GM19328 (cell line): Measurements from ENCODE around the gene BDKRB2.

Experiments
- ATAC-seq: cut with Tn5 transposase; IDR thresholded peaks from one replicate; pipeline ENCODE4 v1.9.1; 2021; ENCODE audit warnings: mild to moderate bottlenecking, moderate library complexity; ENCODE audit not compliant: unreplicated experiment

The BDKRB2 gene

DNA sequence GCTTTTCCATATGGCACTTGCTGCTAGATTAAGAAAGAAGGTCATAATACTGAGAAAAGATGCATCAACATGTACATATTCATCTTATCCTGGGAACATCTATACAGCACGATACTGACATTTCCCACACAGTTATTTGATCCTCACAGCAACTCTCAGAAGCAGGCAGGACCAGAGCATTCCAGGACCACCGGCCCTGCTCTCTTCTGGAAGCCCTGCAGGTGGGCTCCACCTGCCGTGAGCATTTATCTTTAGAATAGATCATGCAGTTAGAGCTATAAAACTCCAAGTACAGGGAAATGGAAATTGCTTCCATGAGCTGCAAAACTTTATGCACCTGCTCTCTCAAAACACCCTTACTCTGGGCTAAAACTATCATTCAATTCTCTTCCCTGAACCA is 45.8 kb downstream of the BDKRB2 start:
- ATAC-seq: no peak

DNA sequence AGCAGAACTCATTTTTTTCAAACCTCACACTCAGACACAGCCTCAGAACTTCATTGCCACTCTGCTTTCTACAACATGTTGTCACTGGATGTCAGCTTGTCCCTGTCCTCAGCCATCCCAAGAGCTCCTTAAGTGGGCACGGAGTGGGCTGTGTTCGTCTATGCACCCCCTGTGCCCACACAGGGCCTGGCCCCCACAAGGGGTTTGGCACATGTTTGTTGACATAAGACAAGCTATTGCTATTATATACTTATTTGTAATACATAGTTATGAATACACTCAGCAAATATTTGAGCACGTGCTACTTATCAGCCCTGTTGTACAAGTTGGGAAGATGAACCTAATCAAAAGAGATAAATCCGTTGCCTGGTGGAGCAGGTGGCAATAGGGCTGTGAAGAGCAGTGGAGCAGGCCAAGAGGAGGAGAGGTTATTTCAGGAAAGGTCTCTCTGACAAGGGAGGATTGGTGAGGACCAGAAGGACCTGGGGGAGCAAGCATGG is 47.1 kb downstream of the BDKRB2 start:
- no peak for ATAC-seq

DNA sequence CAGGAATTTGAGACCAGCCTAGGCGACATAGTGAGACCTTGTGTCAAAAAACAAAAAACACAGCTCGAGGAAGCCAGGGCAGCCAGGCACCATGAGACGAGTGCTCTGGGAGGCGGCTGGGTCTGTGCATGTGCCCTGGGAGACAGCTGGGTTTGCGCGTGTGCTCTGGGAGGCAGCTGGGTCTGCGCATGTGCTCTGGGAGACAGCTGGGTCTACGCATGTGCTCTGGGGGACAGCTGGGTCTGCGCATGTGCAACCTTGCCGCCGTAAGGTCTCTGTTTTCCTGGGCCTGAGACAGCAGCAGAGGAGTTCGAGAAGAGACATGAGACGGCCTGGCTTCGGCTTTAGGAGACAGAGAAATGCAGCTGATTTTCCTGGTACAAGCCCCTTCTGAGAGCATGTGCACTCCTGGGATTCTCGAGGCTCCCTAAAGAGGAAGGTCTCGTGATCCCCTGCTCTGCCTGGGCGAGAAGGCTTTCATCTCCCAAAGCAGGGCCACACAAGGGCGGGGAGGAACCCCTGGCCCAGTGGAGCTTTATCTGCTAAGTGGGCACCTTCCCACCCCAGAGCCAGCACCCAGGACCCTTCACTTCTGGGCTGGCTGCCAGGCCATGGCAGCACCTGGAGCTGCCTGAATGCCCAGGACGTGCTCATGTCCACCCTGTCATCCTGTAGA is 47.8 kb downstream of the BDKRB2 start:
- ATAC-seq: no peak

DNA sequence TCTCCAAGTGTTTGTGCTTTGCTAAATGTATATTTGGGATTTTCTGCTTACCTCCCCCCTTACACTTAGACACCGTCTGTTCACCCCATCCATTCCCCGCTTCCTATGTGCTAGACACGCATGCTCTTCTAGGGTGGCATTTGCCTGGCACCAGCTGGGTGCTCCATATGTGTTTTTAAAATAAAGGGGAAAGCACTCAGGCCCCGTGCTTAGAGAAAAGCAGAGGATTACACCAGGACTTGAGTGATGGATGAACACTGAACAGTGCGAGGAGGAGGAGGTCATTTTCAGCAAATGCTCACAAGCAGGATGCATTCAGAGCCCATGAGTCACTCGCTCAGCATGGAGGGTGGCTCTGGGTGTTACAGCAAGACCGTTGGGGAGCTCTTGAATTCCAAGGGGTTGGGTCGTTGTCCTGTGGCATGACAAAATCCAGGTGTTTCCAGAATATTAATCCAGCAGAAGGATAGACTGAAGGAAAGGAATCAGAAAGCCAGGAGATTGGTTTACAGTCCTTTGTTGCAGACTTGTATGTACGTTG is 48.4 kb downstream of the BDKRB2 start:
- ATAC-seq: no peak

DNA sequence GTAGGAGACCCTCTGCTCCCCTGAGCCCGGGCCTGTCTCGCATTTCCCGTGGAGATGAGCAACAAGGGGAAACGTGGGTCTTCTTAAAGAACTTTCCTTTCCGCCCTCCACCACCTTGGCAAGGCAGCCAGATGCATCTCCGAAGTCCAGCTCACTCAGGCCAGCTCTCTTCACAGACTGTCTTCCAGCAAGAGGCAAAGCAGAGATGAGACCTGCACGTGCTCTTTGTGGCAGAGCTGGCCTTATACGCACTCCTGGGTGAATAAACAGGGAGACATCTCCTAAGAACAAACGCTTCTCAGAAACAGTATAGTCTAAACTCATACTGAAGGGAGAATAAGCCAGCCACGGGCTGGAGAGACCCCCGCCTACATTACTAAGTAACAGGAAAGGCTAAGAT is 50.0 kb downstream of the BDKRB2 start:
- ATAC-seq: no peak

DNA sequence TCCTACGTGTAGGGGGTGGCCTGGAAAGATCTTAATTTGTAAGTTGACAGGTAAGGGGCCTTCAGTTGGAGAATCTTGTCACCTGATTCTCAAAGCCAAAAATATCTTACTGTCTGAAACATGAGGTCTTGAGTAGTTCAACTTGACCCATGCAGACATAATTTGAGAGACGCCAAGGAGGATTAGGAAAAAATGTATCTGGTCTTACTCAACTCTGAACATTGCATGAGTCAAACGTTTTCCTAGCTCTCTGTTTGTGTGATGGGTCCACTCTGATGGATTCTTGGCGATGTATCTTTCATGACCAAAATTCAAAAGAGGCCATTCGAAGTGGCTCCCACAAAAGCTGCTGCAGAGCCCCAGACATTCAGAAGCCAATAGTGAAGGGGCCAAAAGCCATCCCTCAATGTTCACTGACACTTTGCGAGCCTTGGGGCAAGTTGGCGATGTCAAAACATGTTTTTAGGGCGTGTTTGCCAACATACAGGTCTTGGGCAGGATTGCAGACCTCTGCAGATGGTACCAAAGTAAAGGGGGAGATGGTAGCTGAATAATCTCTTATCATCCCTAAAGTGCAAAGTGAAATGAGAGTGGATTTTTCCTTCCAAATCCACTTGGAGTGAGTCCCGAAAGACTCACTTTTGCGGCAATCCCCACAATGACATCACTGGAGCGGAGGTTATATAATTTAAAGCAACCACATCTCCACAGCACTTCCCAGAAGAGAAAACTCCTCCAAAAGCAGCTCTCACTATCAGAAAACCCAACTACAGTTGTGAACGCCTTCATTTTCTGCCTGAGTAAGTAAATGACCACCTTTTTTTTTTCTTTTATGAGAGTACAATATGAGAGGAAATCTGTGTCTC is 51.1 kb downstream of the BDKRB2 start, which contains the start of gene BDKRB1:
BDKRB1 (plus strand) TSS at position 710 of the 866 bp plus-strand sequence. CDS start 7,473 bp downstream, outside the sequence.
- no peak for ATAC-seq

DNA sequence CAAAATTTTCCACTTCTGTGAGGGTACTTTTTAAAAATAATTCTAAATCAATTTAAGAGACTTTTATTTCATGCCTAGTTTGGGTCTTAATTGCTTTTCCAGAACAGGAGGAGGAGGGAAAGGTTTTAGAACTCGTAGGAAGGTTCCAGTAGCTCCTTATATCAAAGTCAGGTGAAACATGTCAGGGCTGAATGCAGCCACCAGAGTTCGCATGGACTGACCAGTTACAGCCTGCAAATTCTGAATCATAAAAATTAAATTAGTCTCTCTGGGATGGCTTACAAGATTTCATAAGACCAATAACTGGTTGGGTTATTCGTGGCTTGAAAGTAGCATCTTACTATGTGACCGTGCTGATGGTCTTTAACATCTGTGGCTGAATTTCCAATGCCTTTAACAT is 51.8 kb downstream of the BDKRB2 start:
- no peak for ATAC-seq

DNA sequence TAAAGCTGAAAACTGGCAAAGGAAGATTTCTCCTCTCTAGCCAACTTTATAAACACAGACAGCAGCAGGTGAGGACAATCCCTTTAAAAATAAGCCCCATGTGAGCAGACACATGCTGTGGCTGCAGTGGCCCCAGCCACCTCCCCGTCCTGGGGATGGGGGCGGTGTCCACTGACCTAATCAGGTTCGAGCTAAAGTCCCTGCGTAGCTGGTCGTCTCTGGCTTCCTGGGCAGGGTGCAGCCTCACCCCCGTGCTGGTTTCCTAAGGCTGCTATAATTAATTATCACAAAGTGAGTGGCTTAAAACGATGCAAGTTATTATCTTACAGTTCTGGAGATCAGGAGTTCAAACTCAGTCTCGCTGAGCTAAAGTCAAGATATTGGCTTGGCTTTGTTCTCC is 52.4 kb downstream of the BDKRB2 start:
- no peak for ATAC-seq

DNA sequence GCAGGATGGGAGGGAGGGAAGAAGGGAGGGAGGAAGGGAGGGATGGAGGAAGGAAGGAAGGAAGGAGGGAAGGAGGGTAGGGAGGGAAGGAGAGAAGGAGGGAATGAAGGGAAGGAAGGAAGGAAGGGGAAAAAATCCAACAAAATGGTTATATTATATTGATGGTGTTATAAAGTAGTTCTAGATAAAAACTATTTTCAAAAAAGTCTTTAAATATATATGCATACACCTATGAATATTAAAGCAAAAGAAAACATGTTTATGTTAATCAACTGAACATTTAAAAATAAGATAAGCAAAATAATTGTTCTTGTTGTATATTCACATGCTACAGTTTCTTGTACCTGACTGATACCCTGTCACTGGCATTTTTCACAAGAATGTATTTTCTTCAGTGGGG is 53.3 kb downstream of the BDKRB2 start:
- ATAC-seq: no peak

DNA sequence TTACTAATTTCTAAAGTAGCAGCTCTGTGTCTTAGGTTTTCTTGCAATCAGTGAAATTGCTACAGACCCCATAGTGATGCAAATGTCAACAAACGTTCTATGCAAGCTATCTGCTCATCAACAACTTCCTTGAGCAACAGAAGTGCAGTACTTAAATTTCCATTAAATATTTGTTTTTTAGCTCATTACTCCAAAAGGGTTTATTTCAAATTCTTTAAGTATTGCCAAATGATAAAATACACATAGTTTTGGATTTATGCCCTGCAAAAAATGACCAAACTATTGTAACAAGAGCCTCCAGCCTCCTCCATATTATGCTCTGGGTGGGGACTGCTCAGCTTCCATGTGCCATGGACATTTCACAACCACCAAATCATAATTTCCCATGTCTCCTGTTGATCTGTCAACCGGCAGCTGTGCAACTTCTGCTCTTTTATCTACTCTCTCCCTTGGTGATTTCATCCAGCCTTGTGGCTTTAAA is 55.7 kb downstream of the BDKRB2 start:
- ATAC-seq: no peak

DNA sequence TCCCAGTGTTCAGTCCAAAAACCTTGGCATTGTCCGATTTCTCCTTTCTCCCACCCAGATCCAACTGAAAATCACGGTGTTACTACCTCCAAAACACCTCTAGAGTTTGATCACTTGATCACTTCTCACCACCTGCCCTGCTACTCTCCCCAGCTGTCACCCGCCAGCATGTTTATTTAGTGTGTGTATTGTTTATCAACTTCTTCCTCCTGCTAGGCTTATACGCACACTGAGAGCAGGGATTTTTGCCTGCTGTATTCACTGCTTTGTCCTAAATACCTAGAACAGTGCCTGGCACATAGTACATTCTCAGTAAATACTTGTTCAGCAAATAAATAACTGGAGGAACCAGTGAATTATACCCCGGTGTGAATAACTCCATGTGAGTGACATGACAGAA is 56.4 kb downstream of the BDKRB2 start:
- ATAC-seq: no peak

DNA sequence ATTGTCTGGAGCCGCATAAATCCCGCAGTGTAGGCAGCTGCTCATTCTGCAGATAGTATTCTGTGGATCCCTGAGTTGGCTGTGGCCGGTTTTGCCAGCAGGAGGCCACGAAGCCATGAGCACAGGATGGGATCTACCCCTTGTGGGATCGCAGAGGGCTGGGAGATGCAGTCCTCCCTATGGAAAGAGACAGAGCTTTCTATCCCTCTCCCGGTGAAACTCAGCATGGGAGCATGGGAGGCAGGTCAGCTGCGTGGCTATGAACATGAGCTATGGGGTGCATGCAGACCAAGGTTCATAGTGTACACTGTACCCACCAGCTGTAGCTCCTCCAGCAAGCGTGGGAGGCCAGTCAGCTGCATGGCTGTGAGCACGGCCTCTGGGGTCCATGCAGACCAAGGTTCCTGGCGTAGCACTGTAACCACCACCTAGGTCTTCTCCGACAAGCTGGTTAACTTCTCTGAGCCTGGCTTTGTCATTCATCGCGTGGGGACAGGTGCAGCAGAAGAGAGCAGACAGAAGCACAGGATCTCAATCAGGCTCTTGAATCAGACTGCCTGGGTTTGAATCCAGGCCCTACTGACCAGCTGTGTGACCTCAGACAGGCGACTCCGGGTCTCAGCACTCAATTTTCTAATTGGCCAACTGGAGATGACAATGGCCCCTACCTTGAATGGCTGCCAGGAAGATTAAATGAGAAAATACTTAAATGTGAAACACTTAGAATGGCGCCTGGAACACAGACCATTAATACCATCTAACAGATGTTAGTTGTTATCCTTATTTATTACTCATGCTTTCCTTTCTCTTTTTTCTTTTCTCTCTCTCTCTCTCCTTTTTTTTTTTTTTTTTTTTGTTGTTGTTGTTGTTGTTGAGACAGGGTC is 57.4 kb downstream of the BDKRB2 start:
- no peak for ATAC-seq

DNA sequence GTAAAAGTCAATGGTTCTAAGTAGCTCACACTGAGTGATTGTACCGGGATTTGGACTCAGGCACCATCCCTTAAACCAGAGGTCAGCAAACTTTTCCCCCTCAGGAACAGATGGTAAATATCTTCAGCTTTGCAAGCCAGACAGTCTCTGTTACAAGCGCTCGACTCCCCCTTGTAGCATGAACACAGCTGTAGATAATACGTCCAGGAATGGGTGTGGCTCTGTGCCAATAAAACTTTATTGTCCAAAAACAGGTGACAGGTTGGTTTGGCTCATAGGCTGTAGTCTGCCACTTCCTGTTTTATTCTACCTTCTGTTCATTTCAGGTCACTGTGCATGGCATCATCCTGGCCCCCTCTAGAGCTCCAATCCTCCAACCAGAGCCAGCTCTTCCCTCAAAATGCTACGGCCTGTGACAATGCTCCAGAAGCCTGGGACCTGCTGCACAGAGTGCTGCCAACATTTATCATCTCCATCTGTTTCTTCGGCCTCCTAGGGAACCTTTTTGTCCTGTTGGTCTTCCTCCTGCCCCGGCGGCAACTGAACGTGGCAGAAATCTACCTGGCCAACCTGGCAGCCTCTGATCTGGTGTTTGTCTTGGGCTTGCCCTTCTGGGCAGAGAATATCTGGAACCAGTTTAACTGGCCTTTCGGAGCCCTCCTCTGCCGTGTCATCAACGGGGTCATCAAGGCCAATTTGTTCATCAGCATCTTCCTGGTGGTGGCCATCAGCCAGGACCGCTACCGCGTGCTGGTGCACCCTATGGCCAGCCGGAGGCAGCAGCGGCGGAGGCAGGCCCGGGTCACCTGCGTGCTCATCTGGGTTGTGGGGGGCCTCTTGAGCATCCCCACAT is 58.9 kb downstream of the BDKRB2 start:
- ATAC-seq: no peak

DNA sequence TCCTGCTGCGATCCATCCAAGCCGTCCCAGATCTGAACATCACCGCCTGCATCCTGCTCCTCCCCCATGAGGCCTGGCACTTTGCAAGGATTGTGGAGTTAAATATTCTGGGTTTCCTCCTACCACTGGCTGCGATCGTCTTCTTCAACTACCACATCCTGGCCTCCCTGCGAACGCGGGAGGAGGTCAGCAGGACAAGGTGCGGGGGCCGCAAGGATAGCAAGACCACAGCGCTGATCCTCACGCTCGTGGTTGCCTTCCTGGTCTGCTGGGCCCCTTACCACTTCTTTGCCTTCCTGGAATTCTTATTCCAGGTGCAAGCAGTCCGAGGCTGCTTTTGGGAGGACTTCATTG is 59.5 kb downstream of the BDKRB2 start:
- no peak for ATAC-seq

DNA sequence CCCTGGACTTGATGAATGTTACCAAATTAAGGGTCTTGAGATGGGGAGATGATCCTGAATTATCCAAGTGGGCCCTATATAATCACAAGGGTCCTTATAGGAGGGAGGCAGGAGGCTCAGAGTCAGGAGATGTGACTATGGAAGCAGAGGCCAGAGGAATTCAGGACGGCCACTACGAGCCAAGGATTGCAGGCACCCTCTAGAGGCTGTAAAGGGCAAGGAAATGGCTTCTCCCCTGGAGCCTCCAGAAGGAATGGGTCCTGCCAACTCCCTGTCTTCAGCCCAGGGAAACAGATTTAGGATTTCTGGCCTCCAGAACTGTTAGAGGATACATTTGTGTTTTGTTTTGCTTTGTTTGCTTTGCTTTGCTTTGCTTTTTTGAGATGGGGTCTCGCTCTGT is 60.2 kb downstream of the BDKRB2 start:
- ATAC-seq: no peak

DNA sequence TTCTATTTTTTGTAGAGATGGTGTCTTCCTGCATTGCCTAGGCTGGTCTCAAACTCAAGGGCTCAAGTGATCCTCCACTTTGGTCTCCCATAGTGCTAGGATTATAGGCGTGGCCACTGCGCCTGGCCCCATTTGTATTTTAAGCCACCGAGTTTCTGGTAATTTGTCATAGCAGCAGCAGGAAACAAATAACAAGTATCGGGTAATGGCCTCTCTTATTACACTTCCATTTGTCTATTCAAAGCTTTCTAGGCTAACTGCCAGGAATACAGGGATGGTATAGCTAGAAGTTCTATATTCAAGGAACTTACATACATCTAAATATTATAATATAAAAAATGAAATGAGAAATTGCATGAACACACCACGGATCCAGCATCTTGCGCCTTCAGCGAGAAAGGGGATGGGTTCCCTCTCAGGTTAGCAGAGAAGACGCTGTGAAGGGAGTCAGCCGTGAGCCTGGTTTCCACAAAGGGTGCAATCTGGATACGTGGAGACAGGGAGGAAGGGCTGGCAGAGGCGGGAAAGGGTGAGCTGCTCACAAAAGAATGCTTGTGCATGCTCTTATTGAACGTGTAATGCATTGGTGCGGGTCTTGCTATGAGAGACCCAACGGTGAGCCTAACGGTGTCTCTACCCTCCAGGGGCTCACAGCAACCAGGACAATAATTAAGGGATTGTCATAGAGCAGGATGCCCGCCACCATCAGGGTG is 60.9 kb downstream of the BDKRB2 start:
- ATAC-seq: no peak

DNA sequence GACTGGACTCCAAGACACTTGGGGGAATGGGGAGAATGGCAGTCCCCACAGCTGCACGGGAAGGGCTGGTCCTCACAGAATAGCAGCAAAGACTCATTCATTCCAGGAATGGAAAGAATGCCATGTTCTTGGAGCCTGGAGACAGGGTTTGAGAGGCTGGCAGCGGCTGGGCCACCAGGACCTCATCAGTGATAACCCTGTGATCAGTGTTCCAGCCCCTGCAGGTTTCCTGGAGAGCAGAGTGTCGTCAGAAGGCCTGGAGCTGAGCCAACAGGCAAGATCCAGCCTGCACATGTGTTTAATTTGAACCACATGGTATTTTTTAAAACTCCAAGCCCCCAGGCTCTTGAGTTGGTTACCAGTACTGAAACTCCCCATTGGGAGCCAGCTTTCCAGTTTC is 62.7 kb downstream of the BDKRB2 start:
- ATAC-seq: no peak

DNA sequence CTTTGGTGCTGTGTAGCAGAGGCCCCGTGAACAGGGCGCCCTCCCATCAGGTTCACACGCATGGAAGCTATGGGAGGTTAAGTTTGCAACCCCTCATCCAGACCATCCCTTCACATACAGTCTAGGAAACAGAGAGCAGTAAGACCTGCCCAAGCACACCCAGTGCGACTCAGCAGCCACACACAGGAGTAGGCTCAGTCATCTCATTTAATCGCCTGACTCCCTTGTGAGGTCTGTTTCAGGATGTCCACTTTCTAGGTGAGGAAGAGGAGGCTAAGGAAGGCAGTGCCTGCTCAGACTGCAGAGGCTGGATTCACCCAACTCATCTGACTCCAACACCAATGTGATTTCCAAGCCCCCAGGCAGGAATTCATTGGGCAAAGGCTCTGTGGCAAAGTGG is 63.3 kb downstream of the BDKRB2 start:
- no peak for ATAC-seq
